PC-3 (cell line): ENCODE results near the gene CENPW.

Experiments
- EZH2 ChIP-seq: fragments of 300-600 bp; sonication (generic); IDR thresholded peaks from one replicate; pipeline ENCODE4 v1.6.1; 2017; ENCODE audit warnings: antibody characterized with exemption, mild to moderate bottlenecking, low read length; ENCODE audit not compliant: unreplicated experiment
- EZH2phosphoT487 ChIP-seq: fragments of 300-600 bp; sonication (generic); IDR thresholded peaks from 2 replicates; pipeline ENCODE4 v1.6.1; 2018; ENCODE audit warnings: mild to moderate bottlenecking, antibody characterized with exemption, low read length, borderline replicate concordance
- TF ChIP-seq, protein P1 (sequence below): fragments of 300-600 bp; sonication (generic); conservative IDR thresholded peaks from 2 replicates; pipeline ENCODE4 v1.5.1; 2017; ENCODE audit warnings: antibody characterized with exemption, low read depth, mild to moderate bottlenecking, low read length

DNA sequence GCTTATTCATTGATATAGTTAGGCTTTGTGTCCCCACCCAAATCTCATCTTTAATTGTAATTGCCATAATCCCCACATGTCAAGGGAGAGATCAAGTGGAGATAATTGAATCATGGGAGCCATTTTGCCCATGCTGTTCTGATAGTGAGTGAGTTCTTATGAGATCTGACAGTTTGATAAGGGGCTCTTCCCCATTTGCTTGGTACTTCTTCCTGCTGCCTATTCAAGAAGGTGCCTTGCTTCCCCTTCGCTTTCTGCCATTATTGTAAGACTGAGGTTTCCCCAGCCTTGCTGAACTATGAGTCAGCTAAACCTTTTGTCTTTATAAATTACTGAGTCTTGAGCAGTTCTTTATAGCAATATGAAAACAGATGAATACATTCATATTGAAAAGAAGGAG is 45.6 kb downstream of the CENPW start:
- TF ChIP-seq, protein P1, sequence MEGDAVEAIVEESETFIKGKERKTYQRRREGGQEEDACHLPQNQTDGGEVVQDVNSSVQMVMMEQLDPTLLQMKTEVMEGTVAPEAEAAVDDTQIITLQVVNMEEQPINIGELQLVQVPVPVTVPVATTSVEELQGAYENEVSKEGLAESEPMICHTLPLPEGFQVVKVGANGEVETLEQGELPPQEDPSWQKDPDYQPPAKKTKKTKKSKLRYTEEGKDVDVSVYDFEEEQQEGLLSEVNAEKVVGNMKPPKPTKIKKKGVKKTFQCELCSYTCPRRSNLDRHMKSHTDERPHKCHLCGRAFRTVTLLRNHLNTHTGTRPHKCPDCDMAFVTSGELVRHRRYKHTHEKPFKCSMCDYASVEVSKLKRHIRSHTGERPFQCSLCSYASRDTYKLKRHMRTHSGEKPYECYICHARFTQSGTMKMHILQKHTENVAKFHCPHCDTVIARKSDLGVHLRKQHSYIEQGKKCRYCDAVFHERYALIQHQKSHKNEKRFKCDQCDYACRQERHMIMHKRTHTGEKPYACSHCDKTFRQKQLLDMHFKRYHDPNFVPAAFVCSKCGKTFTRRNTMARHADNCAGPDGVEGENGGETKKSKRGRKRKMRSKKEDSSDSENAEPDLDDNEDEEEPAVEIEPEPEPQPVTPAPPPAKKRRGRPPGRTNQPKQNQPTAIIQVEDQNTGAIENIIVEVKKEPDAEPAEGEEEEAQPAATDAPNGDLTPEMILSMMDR: no peak
- no peak for TF ChIP-seq EZH2
- no peak for TF ChIP-seq EZH2phosphoT487
